Upper lobe of left lung (tissue), 6 donors: ENCODE data around the gene ZNF747. TPM values are rescaled to one million over a fixed set of nuclear protein-coding genes. Genes with fewer than 3 reads are reported as not detected.

ENCODE experiments used
- ATAC-seq, 2 donors: fragments of 200-7000 bp; cut with Tn5 transposase; one replicate each; pipeline ENCODE4 v1.9.1; 2022; ENCODE audit warnings: mild to moderate bottlenecking in 2 of 2, moderate library complexity in 2 of 2; ENCODE audit not compliant: low FRiP score in 2 of 2
- DNase-seq, 2 donors: peaks; one replicate each; pipeline ENCODE4 v3.0.0-alpha.2; 2019 to 2020
- H3K27ac ChIP-seq, 4 donors: fragments of 200-600 bp; sonication (generic); one replicate each; pipeline ENCODE4 v1.5.1; 2016 to 2019
- H3K27me3 ChIP-seq, 4 donors: fragments of 200-600 bp; sonication (generic); one replicate each; pipeline ENCODE4 v1.5.1; 2017 to 2019
- H3K36me3 ChIP-seq, 4 donors: fragments of 200-600 bp; sonication (generic); one replicate each; pipeline ENCODE4 v1.5.1; 2016 to 2019
- H3K4me1 ChIP-seq, 4 donors: fragments of 200-600 bp; sonication (generic); one replicate each; pipeline ENCODE4 v1.5.1; 2018 to 2019
- H3K4me3 ChIP-seq, 4 donors: fragments of 200-600 bp; sonication (generic); one replicate each; pipeline ENCODE4 v1.5.1; 2017 to 2019; ENCODE audit warnings: mild to moderate bottlenecking in 2 of 4, moderate library complexity in 1 of 4
- H3K9me3 ChIP-seq, 4 donors: fragments of 200-600 bp; sonication (generic); one replicate each; pipeline ENCODE4 v1.5.1; 2018 to 2019
- CTCF ChIP-seq, 6 experiments: fragments of 450-650 bp in 4 of 6; fragments of 200-600 bp in 2 of 6; sonication (generic) in 2 of 6; IDR thresholded peaks; one replicate each; pipeline ENCODE4 v1.5.1; 2016 to 2019; ENCODE audit warnings: antibody characterized with exemption in 6 of 6
- EP300 ChIP-seq, 4 donors: sonication (generic); formaldehyde crosslinking; IDR thresholded peaks; one replicate each; pipeline ENCODE4 v1.5.1; 2017; ENCODE audit warnings: antibody characterized with exemption in 4 of 4, control low read depth in 2 of 4
- POLR2A ChIP-seq, 4 donors: fragments of 450-650 bp; IDR thresholded peaks; one replicate each; pipeline ENCODE4 v1.5.1; 2016 to 2017; ENCODE audit warnings: antibody characterized with exemption in 4 of 4, mild to moderate bottlenecking in 2 of 4
- POLR2AphosphoS5 ChIP-seq, 2 donors: sonication (generic); formaldehyde crosslinking; IDR thresholded peaks; one replicate each; pipeline ENCODE4 v1.5.1; 2017; ENCODE audit warnings: antibody characterized with exemption in 2 of 2
- WGBS, 2 donors: methylation state at CpG; one replicate each; pipeline ENCODE4 v1.1.5; 2017 to 2018; 5-methylcytosine and 5-hydroxymethylcytosine counted together
- total RNA-seq, 6 donors: library from RNA; depleted of rRNA in 4 of 6; stranded (reverse); fragments of >200 nt in 4 of 6; gene quantifications; one replicate each; pipeline versions ENCODE4 v1.1.0 to v1.2.1, GENCODE V29; 2016 to 2021
- donor health status: DM: no; HTN: no; CAD: no; lungs with moderate emphysema.
- donor health status: DM: no; HTN: yes; CAD: no; lungs with severe emphysema.

The ZNF747 gene
- total RNA-seq, 6 donors from 2014 or later: 11.0 to 15.5 (median 11.5) TPM

GRCh38 chr16:30510376-30510938 is 24.2 kb downstream of the ZNF747 start:
- WGBS, 2 donors: 67 to 83% methylated on average over 4 of the region's 4 CpGs
- no peak overlapping the region for H3K4me3 ChIP-seq
- no peaks in the 10 kb centered on the region for H3K4me1 ChIP-seq
- ATAC-seq: no peak
- no peaks in the 10 kb centered on the region for H3K9me3 ChIP-seq
- no peaks in the 10 kb centered on the region for H3K27me3 ChIP-seq
- H3K27ac ChIP-seq: no peak overlapping the region
- H3K36me3 ChIP-seq: peaks cover 0 to 19% (median 1%) of the 10 kb centered on the region in 4 donors
- no peak for DNase-seq
- TF ChIP-seq POLR2AphosphoS5 (IDR thresholded peaks at IDR 0.05) (no peak), POLR2A (IDR thresholded peaks at IDR 0.05) (no peak), CTCF (IDR thresholded peaks at IDR 0.05) (no peak), EP300 (IDR thresholded peaks at IDR 0.05) (no peak)

- ATAC-seq: no peak
- TF ChIP-seq CTCF (IDR thresholded peaks at IDR 0.05): no peak
- no peak for TF ChIP-seq POLR2AphosphoS5 (IDR thresholded peaks at IDR 0.05)
- TF ChIP-seq POLR2A (IDR thresholded peaks at IDR 0.05): no peak
- no peak for TF ChIP-seq EP300 (IDR thresholded peaks at IDR 0.05)
- Histone ChIP-seq H3K27me3 (no peaks in the 10 kb centered on the region), H3K4me1 (no peaks in the 10 kb centered on the region), H3K9me3 (no peaks in the 10 kb centered on the region), H3K4me3 (no peak overlapping the region), H3K27ac (no peak overlapping the region), H3K36me3 (peaks cover 0 to 21% (median 1%) of the 10 kb centered on the region in 4 donors)
- WGBS, 2 donors: 60 to 73% methylated on average over 4 of the region's 4 CpGs
- no peak for DNase-seq
Measured at GRCh38 chr16:30509081-30509765, 25.4 kb downstream of the ZNF747 start.

- H3K27me3 ChIP-seq: no peaks in the 10 kb centered on the region
- no peaks in the 10 kb centered on the region for H3K4me1 ChIP-seq
- ATAC-seq (no peak), DNase-seq (no peak)
- no peaks in the 10 kb centered on the region for H3K9me3 ChIP-seq
- peaks cover 0 to 12% (median 2%) of the 10 kb centered on the region in 4 donors for H3K36me3 ChIP-seq
- no peak overlapping the region for H3K4me3 ChIP-seq
- 79% methylated on average over 6 of the region's 6 CpGs for WGBS, 2 donors
- no peak overlapping the region for H3K27ac ChIP-seq
- TF ChIP-seq EP300 (IDR thresholded peaks at IDR 0.05) (no peak), CTCF (IDR thresholded peaks at IDR 0.05) (no peak), POLR2A (IDR thresholded peaks at IDR 0.05) (no peak), POLR2AphosphoS5 (IDR thresholded peaks at IDR 0.05) (no peak)
Measured at GRCh38 chr16:30503403-30504296, 31.0 kb downstream of the ZNF747 start.

GRCh38 chr16:30499284-30499683 is 35.4 kb downstream of the ZNF747 start:
- H3K36me3 ChIP-seq: peaks cover 0 to 14% (median 5%) of the 10 kb centered on the region in 4 donors
- H3K9me3 ChIP-seq: no peaks in the 10 kb centered on the region
- TF ChIP-seq CTCF (IDR thresholded peaks at IDR 0.05) (no peak), POLR2AphosphoS5 (IDR thresholded peaks at IDR 0.05) (no peak), POLR2A (IDR thresholded peaks at IDR 0.05) (no peak), EP300 (IDR thresholded peaks at IDR 0.05) (no peak)
- no peaks in the 10 kb centered on the region for H3K4me1 ChIP-seq
- no peak for ATAC-seq
- WGBS, 2 donors: 68 to 81% methylated on average over 5 to 8 of the region's 8 CpGs
- H3K27me3 ChIP-seq: no peaks in the 10 kb centered on the region
- no peak for DNase-seq
- no peak overlapping the region for H3K27ac ChIP-seq
- H3K4me3 ChIP-seq: no peak overlapping the region
